K562 (cell line): Measurements from ENCODE around the gene RPL36AL. TPM values are rescaled to one million over a fixed set of nuclear protein-coding genes. Genes with fewer than 3 reads are reported as not detected.

Source experiments
- ATAC-seq: fragments of 200-7000 bp; cut with Tn5 transposase; 3 replicates; pipeline ENCODE4 v1.9.1; 2020; ENCODE audit warnings: moderate library complexity
- BruUV-seq: library from RNA; stranded (reverse); fragments of 400-500 nt; replicated peaks from 2 replicates; lab custom pipeline; 2021; lab: Mats Ljungman, UMichigan
- CTCF ChIA-PET: fragments of 300-600 bp; formaldehyde crosslinking; extraction: SDS; loops from one replicate; lab custom pipeline; 2021; ENCODE audit warnings: low intra/inter-chr PET ratio; lab: Yijun Ruan, JAX
- POLR2A ChIA-PET: fragments of 300-600, 350-650 bp; sonication (Branson Sonifier 250); formaldehyde crosslinking; extraction: SDS; loops from one replicate; lab custom pipeline; 2021; ENCODE audit warnings: antibody characterized with exemption, inconsistent platforms; lab: Yijun Ruan, JAX
- DNase-seq, 4 experiments: peaks; one replicate each; pipeline versions ENCODE4 v3.0.0 to v3.0.0-alpha.2; 2011 to 2018; ENCODE audit warnings: low spot score in 3 of 4, mixed read lengths in 3 of 4; ENCODE audit errors: extremely low read depth in 1 of 4
- FAIRE-seq: peaks from 2 replicates; lab custom pipeline; 2011; peaks lifted over from hg19 to GRCh38; lab: Jason Lieb, UNC
- H2AFZ ChIP-seq: 2 replicates; pipeline ENCODE4 v1.6.0; 2011; ENCODE audit warnings: low read depth, low read length, control low read depth, inconsistent platforms
- H3K27ac ChIP-seq: fragments of 200-600 bp; 3 replicates; pipeline ENCODE4 v1.8.0; 2011; ENCODE audit warnings: low read depth, mild to moderate bottlenecking, control low read depth, inconsistent platforms, low read length, moderate library complexity, mixed read lengths; ENCODE audit errors: extremely low read depth
- H3K27me3 ChIP-seq, 2 experiments: fragments of 300-600 bp in 1 of 2; 2 replicates in 1 of 2; 3 replicates in 1 of 2; pipeline versions ENCODE4 v1.6.0 to v1.8.0; 2011; ENCODE audit warnings: inconsistent platforms in 2 of 2, low read length in 2 of 2, mild to moderate bottlenecking in 1 of 2, mixed read lengths in 1 of 2, moderate library complexity in 1 of 2; ENCODE audit not compliant: control insufficient read depth in 2 of 2, insufficient read depth in 2 of 2
- H3K36me3 ChIP-seq: fragments of 300-600 bp; 3 replicates; pipeline ENCODE4 v1.8.0; 2011; ENCODE audit warnings: mild to moderate bottlenecking, low read length, inconsistent platforms; ENCODE audit not compliant: control insufficient read depth, insufficient read depth
- H3K4me1 ChIP-seq, 2 experiments: fragments of 200-600 bp in 1 of 2; replicated peaks in 1 of 2; 2 replicates in 1 of 2; 3 replicates in 1 of 2; pipeline versions ENCODE4 v1.5.1 to v1.8.0; 2011; ENCODE audit warnings: inconsistent platforms in 2 of 2, low read length in 2 of 2, mild to moderate bottlenecking in 1 of 2, mixed read lengths in 1 of 2, moderate library complexity in 1 of 2; ENCODE audit not compliant: control insufficient read depth in 2 of 2, insufficient read depth in 2 of 2
- H3K4me2 ChIP-seq: 2 replicates; pipeline ENCODE4 v1.6.1; 2011; ENCODE audit warnings: low read length, control low read depth, inconsistent platforms, mixed read lengths; ENCODE audit not compliant: insufficient read depth
- H3K4me3 ChIP-seq: fragments of 200-600 bp; sonication (generic), shearing (Covaris generic); 2 replicates; pipeline ENCODE4 v1.5.1; 2016; ENCODE audit warnings: control low read depth, inconsistent platforms
- H3K79me2 ChIP-seq: fragments of 200-600 bp; 3 replicates; pipeline ENCODE4 v1.8.0; 2011; ENCODE audit warnings: low read length, inconsistent platforms; ENCODE audit not compliant: control insufficient read depth, insufficient read depth
- H3K9ac ChIP-seq, 2 experiments: 2 replicates each; pipeline versions ENCODE4 v1.6.0 to v1.6.1; 2011; ENCODE audit warnings: low read depth in 2 of 2, low read length in 2 of 2, control low read depth in 1 of 2, inconsistent platforms in 1 of 2, mild to moderate bottlenecking in 1 of 2, mixed read lengths in 1 of 2; ENCODE audit not compliant: insufficient read depth in 1 of 2
- H3K9me1 ChIP-seq: one replicate; pipeline ENCODE4 v1.6.0; 2011; ENCODE audit warnings: inconsistent platforms, mild to moderate bottlenecking, low read length, moderate library complexity; ENCODE audit not compliant: control insufficient read depth, insufficient read depth
- H3K9me3 ChIP-seq: replicated peaks from 2 replicates; pipeline ENCODE4 v1.5.1; 2011; ENCODE audit warnings: low read depth, low read length, inconsistent platforms; ENCODE audit not compliant: control insufficient read depth, insufficient read depth
- H4K20me1 ChIP-seq: replicated peaks from 2 replicates; pipeline ENCODE4 v1.6.1; 2011; ENCODE audit warnings: low read length, inconsistent platforms, mixed read lengths; ENCODE audit not compliant: control insufficient read depth, insufficient read depth
- COPS2 ChIP-seq: fragments of 450-650 bp; conservative IDR thresholded peaks from 2 replicates; pipeline ENCODE4 v1.6.1; 2016; ENCODE audit warnings: mild to moderate bottlenecking, moderate library complexity
- MEIS2 ChIP-seq: fragments of 450-650 bp; IDR thresholded peaks from 2 replicates; pipeline ENCODE4 v1.6.1; 2014; ENCODE audit warnings: mild to moderate bottlenecking; ENCODE audit not compliant: partially characterized antibody
- ZBTB33 ChIP-seq: sonication (generic); formaldehyde crosslinking; IDR thresholded peaks from 2 replicates; pipeline ENCODE4 v1.8.1; 2023; ENCODE audit warnings: mild to moderate bottlenecking, missing genetic modification reagents
- WGBS: fragments of 100-300 bp; shearing (Covaris generic); methylation state at CpG from one replicate; pipeline ENCODE4 v1.1.6; 2016; ENCODE audit warnings: low coverage, mixed read lengths; ENCODE audit not compliant: insufficient coverage; ENCODE audit errors: missing lambda C conversion rate; 5-methylcytosine and 5-hydroxymethylcytosine counted together
- in situ Hi-C: fragments of 300-500 bp; cut with MboI; formaldehyde crosslinking; loops from 4 replicates; pipeline ENCODE4 v1.15.0; 2018; ENCODE audit warnings: inconsistent platforms, mixed read lengths
- intact Hi-C: fragments of 100-400 bp; cut with micrococcal nuclease; formaldehyde crosslinking; loops from 2 replicates; pipeline ENCODE4 v1.14.2; 2022
- polyA plus RNA-seq, 8 experiments: library from polyadenylated mRNA; depleted of rRNA in 4 of 8; stranded (reverse) in 5 of 8; unstranded in 3 of 8; fragments of >200 nt; fragmentation: Nextera tagmentation in 2 of 8; fragmentation: Illumina TruSeq in 1 of 8; extraction: Ambion mirVana in 2 of 8; extraction: Trizol in 1 of 8; gene quantifications; 2 replicates each; pipeline versions ENCODE4 v1.2.1 to v1.2.3, GENCODE V29; 2011 to 2014; ENCODE audit warnings: inconsistent platforms in 1 of 8, missing spikeins in 1 of 8
- total RNA-seq, 7 experiments: library from RNA; depleted of rRNA in 6 of 7; stranded (reverse); fragments of >200 nt in 6 of 7; fragmentation: Illumina TruSeq in 2 of 7; extraction: Trizol in 2 of 7; gene quantifications; 2 replicates each; pipeline versions ENCODE4 v1.2.1 to v1.2.3, GENCODE V29; 2011 to 2021; ENCODE audit warnings: low replicate concordance in 1 of 7

The RPL36AL gene
- total and polyA plus RNA-seq, 9 of the 15 experiments (the other 6 are each of a cell fraction or from before 2014, with no cell fraction given): 146 to 674 (median 360) TPM

- Histone ChIP-seq H3K9me1 (no peaks in the 10 kb centered on the region), H3K9ac (no peak overlapping the region), H3K27me3 (no peaks in the 10 kb centered on the region), H3K79me2 (peaks cover 92% of the 10 kb centered on the region), H3K4me3 (0 out of 2 replicates have a peak overlapping the region, but pooled peaks have one; percentile 91), H3K4me1 (peaks cover 14 to 20% of the 10 kb centered on the region in 2 experiments; a peak in 4 of 5 replicates), H3K27ac (no peak overlapping the region), H2AFZ (no peak overlapping the region), H4K20me1 (no peaks in the 10 kb centered on the region), H3K4me2 (peak overlapping the region; percentile 92), H3K36me3 (peaks cover 38% of the 10 kb centered on the region), H3K9me3 (no peaks in the 10 kb centered on the region)
- FAIRE-seq (no peak), DNase-seq (no peak), ATAC-seq (no peak)
- intact Hi-C loops (no loop called here), in situ Hi-C loops (loop anchor here (25.0 kb wide), 1 partner anchor 475 kb away; the partner anchor contains the start of gene VCPKMT)
- CTCF ChIA-PET: no interaction called here
- WGBS: 59% methylated on average over 1 of the region's 1 CpG
- POLR2A ChIA-PET: interaction anchor here (1.7 kb wide), 1 partner anchor 131 kb away, joined by 5 read pairs; the partner anchor contains the start of gene KLHDC2
- TF ChIP-seq COPS2 (no peak), MEIS2 (peak; percentile 21), ZBTB33 (CRISPR knock-in tag) (no peak)
- BruUV-seq: no TSS peak
These were observed 16.4 kb upstream of the RPL36AL start for GRCh38 chr14:49636866-49637265.
